Fibroblast of mammary gland (primary cell): Measurements from ENCODE around the gene PLPP4.

Source experiments
- DNase-seq: peaks from one replicate; pipeline ENCODE4 v3.0.0-alpha.2; 2010; ENCODE audit warnings: low read depth
- H3K4me3 ChIP-seq: 2 replicates; pipeline ENCODE4 v1.5.1; 2011; ENCODE audit warnings: low read depth, mild to moderate bottlenecking, low read length, moderate library complexity; ENCODE audit not compliant: control insufficient read depth
- CTCF ChIP-seq: conservative IDR thresholded peaks from 2 replicates; pipeline ENCODE4 v1.5.1; 2011; ENCODE audit warnings: low read depth, low read length, inconsistent platforms; ENCODE audit not compliant: control insufficient read depth, insufficient read depth

Gene PLPP4

GRCh38 chr10:120555436-120555835, 98.4 kb downstream of the PLPP4 start:
- H3K4me3 ChIP-seq, result no peak overlapping the region
- no peak for DNase-seq
- TF ChIP-seq CTCF, result no peak

- no peak for DNase-seq
- TF ChIP-seq CTCF, result no peak
- no peak overlapping the region for H3K4me3 ChIP-seq
These were observed 99.0 kb downstream of the PLPP4 start for GRCh38 chr10:120555842-120556532.

- no peak for DNase-seq
These were observed 100.3 kb downstream of the PLPP4 start for GRCh38 chr10:120557311-120557710.

GRCh38 chr10:120559800-120560199, 102.8 kb downstream of the PLPP4 start:
- no peak for DNase-seq
- TF ChIP-seq CTCF, result no peak
- no peak overlapping the region for H3K4me3 ChIP-seq

More at GRCh38 chr10:120557311-120557710, 100.3 kb downstream of the PLPP4 start:
- no peak overlapping the region for H3K4me3 ChIP-seq
- no peak for TF ChIP-seq CTCF

GRCh38 chr10:120562956-120563355, 105.9 kb downstream of the PLPP4 start:
- H3K4me3 ChIP-seq, result no peak overlapping the region
- no peak for DNase-seq
- TF ChIP-seq CTCF, result no peak

GRCh38 chr10:120570418-120570817, 113.4 kb downstream of the PLPP4 start:
- no peak for TF ChIP-seq CTCF

More at GRCh38 chr10:120570418-120570817, 113.4 kb downstream of the PLPP4 start:
- no peak for DNase-seq
- no peak overlapping the region for H3K4me3 ChIP-seq
